GM12878 (cell line): ENCODE measurements around the gene NFE2L1.
A peak's percentile ranks its signal among the peaks of the same experiment; 100 is the strongest.

Source experiments
- BRCA1 ChIP-seq: IDR thresholded peaks from 2 replicates; pipeline ENCODE4 v1.6.1; 2011; ENCODE audit warnings: low read depth, low read length, improper control_type of control experiment
- NR2C2 ChIP-seq: IDR thresholded peaks from 2 replicates; pipeline ENCODE4 v1.6.1; 2011; ENCODE audit warnings: borderline replicate concordance, low read depth; ENCODE audit not compliant: control insufficient read depth, insufficient read length
- POLR2A ChIP-seq: IDR thresholded peaks from 2 replicates; pipeline ENCODE4 v1.6.1; 2011; ENCODE audit warnings: low read depth, mild to moderate bottlenecking, low read length
- POLR2AphosphoS5 ChIP-seq: IDR thresholded peaks from 2 replicates; pipeline ENCODE4 v1.6.1; 2011; ENCODE audit warnings: mild to moderate bottlenecking, low read length, inconsistent platforms
- SP1 ChIP-seq: IDR thresholded peaks from one replicate; pipeline ENCODE4 v1.6.1; 2011; ENCODE audit warnings: low read depth, low read length
- STAT1 ChIP-seq: fragments of 450-650 bp; conservative IDR thresholded peaks from 2 replicates; pipeline ENCODE4 v1.6.1; 2014; ENCODE audit warnings: antibody characterized with exemption, mild to moderate bottlenecking
- YY1 ChIP-seq: IDR thresholded peaks from 2 replicates; pipeline ENCODE4 v1.6.1; 2011; ENCODE audit warnings: low read depth, mild to moderate bottlenecking, low read length
- ZNF274 ChIP-seq: IDR thresholded peaks from one replicate; pipeline ENCODE4 v1.8.0; 2011; ENCODE audit not compliant: insufficient read length, insufficient read depth
- TF ChIP-seq, protein P1 (sequence below): IDR thresholded peaks from 2 replicates; pipeline ENCODE4 v1.6.1; 2011; ENCODE audit warnings: low read depth, low read length, improper control_type of control experiment, borderline replicate concordance
- TF ChIP-seq, protein P2 (sequence below), 3 experiments: IDR thresholded peaks in 2 of 3; conservative IDR thresholded peaks in 1 of 3; 2 replicates each; pipeline ENCODE4 v1.5.1; 2011; ENCODE audit warnings: low read depth in 3 of 3, low read length in 3 of 3, mild to moderate bottlenecking in 3 of 3, control low read depth in 2 of 3, moderate library complexity in 2 of 3, inconsistent platforms in 1 of 3, mixed read lengths in 1 of 3; ENCODE audit not compliant: control insufficient read depth in 2 of 3, insufficient read depth in 1 of 3; ENCODE audit errors: extremely low read depth in 1 of 3
- TF ChIP-seq, protein P3 (sequence below): IDR thresholded peaks from 2 replicates; pipeline ENCODE4 v1.6.1; 2012; ENCODE audit warnings: low read depth, low read length, improper control_type of control experiment
- TF ChIP-seq, protein P4 (sequence below): fragments of 450-650 bp; IDR thresholded peaks from 2 replicates; pipeline ENCODE4 v1.6.1; 2017; ENCODE audit warnings: mild to moderate bottlenecking, moderate library complexity
- TF ChIP-seq, protein P5 (sequence below): IDR thresholded peaks from 2 replicates; pipeline ENCODE4 v1.6.1; 2012; ENCODE audit warnings: low read length, inconsistent platforms

DNA sequence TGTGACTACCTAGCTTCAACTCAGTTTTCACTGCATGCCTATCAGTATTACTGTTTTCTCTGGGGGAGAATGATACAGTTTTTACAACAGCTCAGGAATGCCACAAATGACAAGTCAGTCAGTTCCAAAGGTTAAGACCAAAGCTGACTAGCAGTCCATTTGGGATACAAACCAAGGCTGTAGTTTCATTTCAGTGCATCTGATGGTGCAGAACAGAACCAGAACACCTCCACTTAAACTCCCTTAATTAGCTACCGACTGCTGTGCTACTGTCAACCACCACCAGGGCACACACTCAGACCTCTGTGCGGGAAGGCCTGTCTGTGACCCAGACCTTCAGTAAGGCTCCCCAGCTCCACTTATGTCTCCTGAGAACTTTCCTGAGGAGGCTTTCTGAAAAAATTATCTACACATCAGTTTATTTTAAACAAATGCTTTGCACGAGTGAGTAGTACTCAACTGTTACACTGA, 20.4 kb downstream of the NFE2L1 start:
- 0 out of 2 replicates have a peak, but pooled peaks have one; percentile 18 for TF ChIP-seq POLR2A
- TF ChIP-seq, protein P1, sequence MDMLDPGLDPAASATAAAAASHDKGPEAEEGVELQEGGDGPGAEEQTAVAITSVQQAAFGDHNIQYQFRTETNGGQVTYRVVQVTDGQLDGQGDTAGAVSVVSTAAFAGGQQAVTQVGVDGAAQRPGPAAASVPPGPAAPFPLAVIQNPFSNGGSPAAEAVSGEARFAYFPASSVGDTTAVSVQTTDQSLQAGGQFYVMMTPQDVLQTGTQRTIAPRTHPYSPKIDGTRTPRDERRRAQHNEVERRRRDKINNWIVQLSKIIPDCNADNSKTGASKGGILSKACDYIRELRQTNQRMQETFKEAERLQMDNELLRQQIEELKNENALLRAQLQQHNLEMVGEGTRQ, result no peak
- TF ChIP-seq, protein P2, sequence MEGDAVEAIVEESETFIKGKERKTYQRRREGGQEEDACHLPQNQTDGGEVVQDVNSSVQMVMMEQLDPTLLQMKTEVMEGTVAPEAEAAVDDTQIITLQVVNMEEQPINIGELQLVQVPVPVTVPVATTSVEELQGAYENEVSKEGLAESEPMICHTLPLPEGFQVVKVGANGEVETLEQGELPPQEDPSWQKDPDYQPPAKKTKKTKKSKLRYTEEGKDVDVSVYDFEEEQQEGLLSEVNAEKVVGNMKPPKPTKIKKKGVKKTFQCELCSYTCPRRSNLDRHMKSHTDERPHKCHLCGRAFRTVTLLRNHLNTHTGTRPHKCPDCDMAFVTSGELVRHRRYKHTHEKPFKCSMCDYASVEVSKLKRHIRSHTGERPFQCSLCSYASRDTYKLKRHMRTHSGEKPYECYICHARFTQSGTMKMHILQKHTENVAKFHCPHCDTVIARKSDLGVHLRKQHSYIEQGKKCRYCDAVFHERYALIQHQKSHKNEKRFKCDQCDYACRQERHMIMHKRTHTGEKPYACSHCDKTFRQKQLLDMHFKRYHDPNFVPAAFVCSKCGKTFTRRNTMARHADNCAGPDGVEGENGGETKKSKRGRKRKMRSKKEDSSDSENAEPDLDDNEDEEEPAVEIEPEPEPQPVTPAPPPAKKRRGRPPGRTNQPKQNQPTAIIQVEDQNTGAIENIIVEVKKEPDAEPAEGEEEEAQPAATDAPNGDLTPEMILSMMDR (IDR thresholded peaks at IDR 0.05 in 2 of 3, conservative IDR thresholded peaks at IDR 0.05 in 1 of 3; ENCODE audit: control insufficient read depth in 2 of 3, extremely low read depth in 1 of 3, insufficient read depth in 1 of 3, low read depth in 3 of 3, low read length in 3 of 3), result peak; percentile 15 to 43 (median 39); a peak in 3 of 6 replicates
- TF ChIP-seq STAT1, result no peak
- TF ChIP-seq, protein P3, sequence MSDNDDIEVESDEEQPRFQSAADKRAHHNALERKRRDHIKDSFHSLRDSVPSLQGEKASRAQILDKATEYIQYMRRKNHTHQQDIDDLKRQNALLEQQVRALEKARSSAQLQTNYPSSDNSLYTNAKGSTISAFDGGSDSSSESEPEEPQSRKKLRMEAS, result no peak
- TF ChIP-seq POLR2AphosphoS5, result no peak
- no peak for TF ChIP-seq NR2C2
- TF ChIP-seq, protein P4, sequence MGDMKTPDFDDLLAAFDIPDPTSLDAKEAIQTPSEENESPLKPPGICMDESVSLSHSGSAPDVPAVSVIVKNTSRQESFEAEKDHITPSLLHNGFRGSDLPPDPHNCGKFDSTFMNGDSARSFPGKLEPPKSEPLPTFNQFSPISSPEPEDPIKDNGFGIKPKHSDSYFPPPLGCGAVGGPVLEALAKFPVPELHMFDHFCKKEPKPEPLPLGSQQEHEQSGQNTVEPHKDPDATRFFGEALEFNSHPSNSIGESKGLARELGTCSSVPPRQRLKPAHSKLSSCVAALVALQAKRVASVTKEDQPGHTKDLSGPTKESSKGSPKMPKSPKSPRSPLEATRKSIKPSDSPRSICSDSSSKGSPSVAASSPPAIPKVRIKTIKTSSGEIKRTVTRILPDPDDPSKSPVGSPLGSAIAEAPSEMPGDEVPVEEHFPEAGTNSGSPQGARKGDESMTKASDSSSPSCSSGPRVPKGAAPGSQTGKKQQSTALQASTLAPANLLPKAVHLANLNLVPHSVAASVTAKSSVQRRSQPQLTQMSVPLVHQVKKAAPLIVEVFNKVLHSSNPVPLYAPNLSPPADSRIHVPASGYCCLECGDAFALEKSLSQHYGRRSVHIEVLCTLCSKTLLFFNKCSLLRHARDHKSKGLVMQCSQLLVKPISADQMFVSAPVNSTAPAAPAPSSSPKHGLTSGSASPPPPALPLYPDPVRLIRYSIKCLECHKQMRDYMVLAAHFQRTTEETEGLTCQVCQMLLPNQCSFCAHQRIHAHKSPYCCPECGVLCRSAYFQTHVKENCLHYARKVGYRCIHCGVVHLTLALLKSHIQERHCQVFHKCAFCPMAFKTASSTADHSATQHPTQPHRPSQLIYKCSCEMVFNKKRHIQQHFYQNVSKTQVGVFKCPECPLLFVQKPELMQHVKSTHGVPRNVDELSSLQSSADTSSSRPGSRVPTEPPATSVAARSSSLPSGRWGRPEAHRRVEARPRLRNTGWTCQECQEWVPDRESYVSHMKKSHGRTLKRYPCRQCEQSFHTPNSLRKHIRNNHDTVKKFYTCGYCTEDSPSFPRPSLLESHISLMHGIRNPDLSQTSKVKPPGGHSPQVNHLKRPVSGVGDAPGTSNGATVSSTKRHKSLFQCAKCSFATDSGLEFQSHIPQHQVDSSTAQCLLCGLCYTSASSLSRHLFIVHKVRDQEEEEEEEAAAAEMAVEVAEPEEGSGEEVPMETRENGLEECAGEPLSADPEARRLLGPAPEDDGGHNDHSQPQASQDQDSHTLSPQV, result no peak
- no peak for TF ChIP-seq BRCA1
- no peak for TF ChIP-seq SP1
- no peak for TF ChIP-seq ZNF274
- TF ChIP-seq YY1, result no peak
- TF ChIP-seq, protein P5, sequence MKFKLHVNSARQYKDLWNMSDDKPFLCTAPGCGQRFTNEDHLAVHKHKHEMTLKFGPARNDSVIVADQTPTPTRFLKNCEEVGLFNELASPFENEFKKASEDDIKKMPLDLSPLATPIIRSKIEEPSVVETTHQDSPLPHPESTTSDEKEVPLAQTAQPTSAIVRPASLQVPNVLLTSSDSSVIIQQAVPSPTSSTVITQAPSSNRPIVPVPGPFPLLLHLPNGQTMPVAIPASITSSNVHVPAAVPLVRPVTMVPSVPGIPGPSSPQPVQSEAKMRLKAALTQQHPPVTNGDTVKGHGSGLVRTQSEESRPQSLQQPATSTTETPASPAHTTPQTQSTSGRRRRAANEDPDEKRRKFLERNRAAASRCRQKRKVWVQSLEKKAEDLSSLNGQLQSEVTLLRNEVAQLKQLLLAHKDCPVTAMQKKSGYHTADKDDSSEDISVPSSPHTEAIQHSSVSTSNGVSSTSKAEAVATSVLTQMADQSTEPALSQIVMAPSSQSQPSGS, result no peak
